Measurements from ENCODE around the gene LARP6.

LARP6 gene

DNA sequence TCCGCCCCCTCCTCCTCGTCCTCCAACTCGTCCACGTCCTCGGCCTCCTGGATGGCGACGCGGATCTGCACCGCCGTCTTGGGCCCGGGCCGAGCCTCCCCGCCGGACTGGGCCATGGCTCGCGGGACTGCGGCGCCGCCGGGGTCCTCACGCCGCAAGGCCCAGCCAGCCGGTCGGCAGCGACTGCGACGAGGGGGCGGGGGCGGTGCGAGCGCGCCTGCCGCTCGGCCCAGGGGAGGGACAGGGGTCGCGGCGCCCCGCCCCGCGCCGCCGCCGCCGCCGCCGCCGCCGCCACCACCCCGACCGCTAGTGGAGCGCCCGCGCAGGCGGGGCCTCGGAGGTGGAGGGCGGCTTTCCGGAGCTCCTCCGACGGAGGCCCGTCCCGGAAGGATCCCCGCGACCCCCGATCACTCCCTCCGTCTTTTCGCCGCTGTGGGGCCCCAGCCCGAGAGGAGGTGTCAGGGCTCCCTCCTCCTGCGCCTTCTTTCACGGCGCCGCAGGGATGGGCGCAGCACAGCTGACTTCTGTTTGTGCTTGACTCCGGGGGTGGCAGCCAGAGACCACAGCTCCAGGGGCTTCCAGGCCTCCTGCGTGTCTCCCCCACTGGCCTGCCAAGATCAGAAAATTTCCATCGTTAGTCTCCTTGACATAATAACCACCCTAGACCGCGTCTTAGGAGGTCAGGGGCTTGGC, at the start of gene LARP6:
Gene LARP6 (minus strand): TSS at position 185 of the 693 bp plus-strand sequence. CDS start 69 bp downstream, at position 116.
- DNase-seq (ENCODE audit: low read depth) = no peak
- H3K4me3 ChIP-seq (ENCODE audit: control insufficient read depth, low read depth, low read length) = peak within 1 kb of the TSS; percentile 83

GRCh38 chr15:70902107-70902506, 48.1 kb upstream of the LARP6 start:
- no peak overlapping the region for H3K4me3 ChIP-seq (ENCODE audit: control insufficient read depth, low read depth, low read length)
- TF ChIP-seq CTCF (IDR thresholded peaks at IDR 0.05; ENCODE audit: control insufficient read depth, insufficient read depth, low read depth, low read length, missing control alignments) = no peak
- DNase-seq (ENCODE audit: low read depth) = peak; percentile 57

More for the DNA sequence above, at the start of gene LARP6:
- TF ChIP-seq CTCF (IDR thresholded peaks at IDR 0.05; ENCODE audit: control insufficient read depth, insufficient read depth, low read depth, low read length, missing control alignments) = no peak

GRCh38 chr15:70892912-70893560, 39.1 kb upstream of the LARP6 start:
- DNase-seq (ENCODE audit: low read depth) = no peak
- peak overlapping the region; percentile 78 for H3K4me3 ChIP-seq (ENCODE audit: control insufficient read depth, low read depth, low read length)
- TF ChIP-seq CTCF (IDR thresholded peaks at IDR 0.05; ENCODE audit: control insufficient read depth, insufficient read depth, low read depth, low read length, missing control alignments) = peak; percentile 78

- peak within 1 kb of the TSS; percentile 78 for H3K4me3 ChIP-seq (ENCODE audit: control insufficient read depth, low read depth, low read length)
- DNase-seq (ENCODE audit: low read depth) = peak; percentile 93
- no peak for TF ChIP-seq CTCF (IDR thresholded peaks at IDR 0.05; ENCODE audit: control insufficient read depth, insufficient read depth, low read depth, low read length, missing control alignments)
These were observed 38.3 kb upstream of the LARP6 start, which contains the start of the genes LRRC49 and THAP10 for GRCh38 chr15:70892002-70892911. Gene LRRC49 (plus strand): TSS chr15:70892826. CDS start chr15:70892895, 69 bp downstream. Gene THAP10 (minus strand): TSS chr15:70892433. CDS start chr15:70892272, 161 bp downstream.

DNA sequence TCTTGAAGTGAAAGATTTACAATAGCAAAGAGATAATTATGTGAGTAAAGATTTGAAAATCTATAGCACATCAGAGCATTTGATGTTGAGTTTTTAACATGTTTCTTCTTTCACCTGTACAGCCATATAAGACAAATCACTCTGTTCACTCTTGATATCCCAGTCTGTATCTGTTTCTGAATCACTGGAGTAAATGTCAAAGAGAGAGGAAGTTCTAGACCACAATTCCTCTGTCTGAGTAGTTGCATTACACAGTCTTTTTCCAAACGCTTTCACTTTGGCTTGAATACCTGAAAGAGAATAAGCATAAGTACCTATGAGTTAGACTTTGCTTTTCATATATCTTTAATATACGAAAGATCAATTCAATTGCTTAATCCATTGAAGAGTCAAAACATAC, 28.4 kb upstream of the LARP6 start:
- TF ChIP-seq CTCF (IDR thresholded peaks at IDR 0.05; ENCODE audit: control insufficient read depth, insufficient read depth, low read depth, low read length, missing control alignments) = no peak
- DNase-seq (ENCODE audit: low read depth) = no peak

GRCh38 chr15:70880781-70881180, 26.8 kb upstream of the LARP6 start:
- no peak overlapping the region for H3K4me3 ChIP-seq (ENCODE audit: control insufficient read depth, low read depth, low read length)
- no peak for TF ChIP-seq CTCF (IDR thresholded peaks at IDR 0.05; ENCODE audit: control insufficient read depth, insufficient read depth, low read depth, low read length, missing control alignments)
- DNase-seq (ENCODE audit: low read depth) = no peak

More for the DNA sequence above, 28.4 kb upstream of the LARP6 start:
- no peak overlapping the region for H3K4me3 ChIP-seq (ENCODE audit: control insufficient read depth, low read depth, low read length)

Measured in AG09309 (cell line).